ENCODE results near the gene NDUFAF8. TPM values are rescaled to one million over a fixed set of nuclear protein-coding genes. Genes with fewer than 3 reads are reported as not detected.

NDUFAF8 gene
- total RNA-seq, 1 experiment from 2014 or later, result 65.0 TPM

DNA sequence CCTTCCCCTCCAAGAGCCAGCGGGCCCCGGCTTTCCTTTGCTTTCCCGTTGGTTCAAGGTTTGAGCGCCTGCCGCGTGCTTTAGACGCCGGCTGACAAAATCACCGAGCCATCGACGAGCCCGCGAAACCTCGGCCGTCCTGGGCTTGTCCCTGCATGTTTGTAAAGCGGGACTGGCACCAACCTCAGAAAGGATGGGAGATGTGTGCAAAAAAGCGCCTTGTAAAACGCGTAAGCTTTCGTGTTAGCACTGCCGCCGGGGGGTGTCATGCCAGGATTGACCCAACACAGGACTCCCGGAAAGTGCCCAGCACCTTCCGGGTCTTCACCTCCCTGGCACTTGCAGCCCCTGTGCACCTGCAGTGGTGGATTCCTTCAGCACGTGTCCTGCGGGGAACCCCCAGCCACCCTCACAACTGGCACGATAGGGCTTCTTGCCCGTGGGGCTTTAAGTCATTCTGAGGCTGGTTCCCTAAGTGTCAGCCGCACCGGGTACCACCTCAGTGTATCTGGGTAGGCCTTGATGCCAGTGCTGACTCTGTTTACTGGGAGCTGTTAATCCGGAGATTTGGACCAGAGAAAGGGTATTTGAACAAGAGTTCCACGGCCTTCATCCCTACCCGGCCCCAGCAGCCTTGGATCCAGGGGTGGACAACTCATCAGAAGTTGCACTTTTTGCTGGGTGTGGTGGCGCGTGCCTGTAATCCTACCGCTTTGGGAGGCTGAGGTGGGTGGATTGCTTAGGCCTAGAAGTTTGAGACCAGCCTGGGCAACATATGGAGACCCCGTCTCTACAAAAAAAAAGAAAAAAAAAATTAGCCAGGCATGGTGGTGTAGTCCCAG is 817 bp downstream of the NDUFAF8 start:
- peaks cover 51% of the 10 kb centered on the region for H3K36me3 Mint-ChIP-seq (ENCODE audit: insufficient read depth, unreplicated experiment)
- Histone ChIP-seq H3K27me3 (replicated peaks; ENCODE audit: control insufficient read depth, insufficient read depth, low read length) (no peaks in the 10 kb centered on the region), H3K36me3 (ENCODE audit: control insufficient read depth, insufficient read depth, low read length) (no peaks in the 10 kb centered on the region), H3K9me3 (no peaks in the 10 kb centered on the region), H3K4me1 (peaks cover 18% of the 10 kb centered on the region), H3K4me3 (ENCODE audit: low read depth, low read length) (peak overlapping the region; percentile 87)
- ChIA-PET CTCF (interaction anchor here (0.7 to 1.5 kb wide), 6 partner anchors 17 to 245 kb away, joined by 3 to 11 read pairs (median 3); partner anchors contain the start of genes BAHCC1 and CEP131), POLR2A (interaction anchor here (0.6 to 1.5 kb wide), 6 partner anchors 17 to 272 kb away, joined by 3 to 34 read pairs (median 4); partner anchors contain the start of genes ACTG1, BAHCC1 and CEP131)
- intact Hi-C loops (cut with micrococcal nuclease; ENCODE audit: unreplicated experiment), result loop anchor here (1.0 to 2.0 kb wide), 3 partner anchors 17 to 107 kb away; no protein-coding TSS in a partner anchor
- no peak for DNase-seq
- H3K9me3 Mint-ChIP-seq (ENCODE audit: unreplicated experiment), result no peaks in the 10 kb centered on the region
- no peaks in the 10 kb centered on the region for H3K27me3 Mint-ChIP-seq (ENCODE audit: insufficient read depth, unreplicated experiment)
- peak overlapping the region; percentile 71 for H3K27ac Mint-ChIP-seq (ENCODE audit: unreplicated experiment)
- peaks cover 12% of the 10 kb centered on the region for H3K4me1 Mint-ChIP-seq (ENCODE audit: low read depth, unreplicated experiment)
- TF ChIP-seq, protein P1, sequence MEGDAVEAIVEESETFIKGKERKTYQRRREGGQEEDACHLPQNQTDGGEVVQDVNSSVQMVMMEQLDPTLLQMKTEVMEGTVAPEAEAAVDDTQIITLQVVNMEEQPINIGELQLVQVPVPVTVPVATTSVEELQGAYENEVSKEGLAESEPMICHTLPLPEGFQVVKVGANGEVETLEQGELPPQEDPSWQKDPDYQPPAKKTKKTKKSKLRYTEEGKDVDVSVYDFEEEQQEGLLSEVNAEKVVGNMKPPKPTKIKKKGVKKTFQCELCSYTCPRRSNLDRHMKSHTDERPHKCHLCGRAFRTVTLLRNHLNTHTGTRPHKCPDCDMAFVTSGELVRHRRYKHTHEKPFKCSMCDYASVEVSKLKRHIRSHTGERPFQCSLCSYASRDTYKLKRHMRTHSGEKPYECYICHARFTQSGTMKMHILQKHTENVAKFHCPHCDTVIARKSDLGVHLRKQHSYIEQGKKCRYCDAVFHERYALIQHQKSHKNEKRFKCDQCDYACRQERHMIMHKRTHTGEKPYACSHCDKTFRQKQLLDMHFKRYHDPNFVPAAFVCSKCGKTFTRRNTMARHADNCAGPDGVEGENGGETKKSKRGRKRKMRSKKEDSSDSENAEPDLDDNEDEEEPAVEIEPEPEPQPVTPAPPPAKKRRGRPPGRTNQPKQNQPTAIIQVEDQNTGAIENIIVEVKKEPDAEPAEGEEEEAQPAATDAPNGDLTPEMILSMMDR (IDR thresholded peaks at IDR 0.05; ENCODE audit: insufficient read depth in 1 of 2, low read depth in 1 of 2, low read length in 1 of 2, severe bottlenecking in 1 of 2, unreplicated experiment in 1 of 2), result no peak
- H3K4me3 Mint-ChIP-seq (ENCODE audit: unreplicated experiment), result peak overlapping the region; percentile 82
- TSS peak; percentile 41 for BruUV-seq (replicated peaks)

DNA sequence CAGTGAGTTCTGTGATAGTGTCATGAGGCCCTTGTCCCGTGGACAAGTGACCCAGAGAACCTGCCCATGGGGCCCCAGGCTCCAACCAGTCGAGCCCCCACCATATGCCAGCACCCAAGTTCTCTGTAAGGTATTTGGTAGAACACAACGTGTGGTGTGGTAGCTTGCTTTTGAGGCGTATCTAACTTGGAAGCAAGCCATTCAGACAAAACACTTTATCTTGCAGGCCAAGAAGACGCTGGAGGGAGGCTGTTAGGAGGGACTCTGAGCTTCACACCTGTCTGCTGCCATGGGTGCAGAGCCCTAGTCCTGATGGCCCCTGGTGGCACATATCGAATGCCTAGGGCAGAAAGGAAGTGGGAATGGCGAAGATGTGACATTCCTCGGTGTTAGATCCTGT is 1.6 kb downstream of the NDUFAF8 start:
- Histone ChIP-seq H3K27me3 (replicated peaks; ENCODE audit: control insufficient read depth, insufficient read depth, low read length) (no peaks in the 10 kb centered on the region), H3K36me3 (ENCODE audit: control insufficient read depth, insufficient read depth, low read length) (no peaks in the 10 kb centered on the region), H3K4me3 (ENCODE audit: low read depth, low read length) (no peak overlapping the region), H3K9me3 (no peaks in the 10 kb centered on the region), H3K4me1 (peaks cover 10% of the 10 kb centered on the region)
- H3K9me3 Mint-ChIP-seq (ENCODE audit: unreplicated experiment), result no peaks in the 10 kb centered on the region
- no TSS peak for BruUV-seq (replicated peaks)
- no peak for DNase-seq
- H3K4me1 Mint-ChIP-seq (ENCODE audit: low read depth, unreplicated experiment), result peaks cover 6% of the 10 kb centered on the region
- H3K27ac Mint-ChIP-seq (ENCODE audit: unreplicated experiment), result no peak overlapping the region
- POLR2A ChIA-PET, result no interaction called here
- TF ChIP-seq, protein P1 (IDR thresholded peaks at IDR 0.05; ENCODE audit: insufficient read depth in 1 of 2, low read depth in 1 of 2, low read length in 1 of 2, severe bottlenecking in 1 of 2, unreplicated experiment in 1 of 2), result no peak
- H3K4me3 Mint-ChIP-seq (ENCODE audit: unreplicated experiment), result peak overlapping the region; percentile 82
- intact Hi-C loops (cut with micrococcal nuclease; ENCODE audit: unreplicated experiment), result no loop called here
- no peaks in the 10 kb centered on the region for H3K27me3 Mint-ChIP-seq (ENCODE audit: insufficient read depth, unreplicated experiment)
- CTCF ChIA-PET, result interaction anchor here (0.6 kb wide), 2 partner anchors 87 to 332 kb away, joined by 3 to 4 read pairs; no protein-coding TSS in a partner anchor
- peaks cover 58% of the 10 kb centered on the region for H3K36me3 Mint-ChIP-seq (ENCODE audit: insufficient read depth, unreplicated experiment)

DNA sequence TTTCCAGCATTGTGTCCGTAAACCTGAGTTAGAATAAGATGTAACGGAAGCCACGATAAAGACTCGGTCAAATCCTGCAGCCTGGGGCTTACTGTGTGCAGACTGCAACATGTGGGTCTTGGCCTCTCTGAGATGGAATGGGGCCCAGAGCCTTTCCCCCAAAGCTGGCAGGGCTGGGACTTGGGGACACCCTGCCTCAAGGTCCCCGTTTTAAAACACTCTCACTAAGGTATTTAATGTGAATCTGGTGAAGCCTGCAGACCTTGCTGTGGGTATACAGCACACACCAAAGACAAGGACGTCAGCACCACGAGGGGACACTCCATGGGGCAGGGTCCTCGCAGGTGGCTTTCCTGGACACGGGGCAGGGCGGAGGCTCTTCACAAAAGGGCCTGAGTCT is 2.1 kb downstream of the NDUFAF8 start:
- H3K27me3 Mint-ChIP-seq (ENCODE audit: insufficient read depth, unreplicated experiment), result no peaks in the 10 kb centered on the region
- intact Hi-C loops (cut with micrococcal nuclease; ENCODE audit: unreplicated experiment), result no loop called here
- no peaks in the 10 kb centered on the region for H3K36me3 ChIP-seq (ENCODE audit: control insufficient read depth, insufficient read depth, low read length)
- POLR2A ChIA-PET, result no interaction called here
- H3K27me3 ChIP-seq (replicated peaks; ENCODE audit: control insufficient read depth, insufficient read depth, low read length), result no peaks in the 10 kb centered on the region
- peak overlapping the region; percentile 42 for H3K4me3 Mint-ChIP-seq (ENCODE audit: unreplicated experiment)
- H3K4me1 ChIP-seq, result peaks cover 6% of the 10 kb centered on the region
- H3K9me3 ChIP-seq, result no peaks in the 10 kb centered on the region
- H3K4me3 ChIP-seq (ENCODE audit: low read depth, low read length), result no peak overlapping the region
- TF ChIP-seq, protein P1 (IDR thresholded peaks at IDR 0.05; ENCODE audit: insufficient read depth in 1 of 2, low read depth in 1 of 2, low read length in 1 of 2, severe bottlenecking in 1 of 2, unreplicated experiment in 1 of 2), result no peak
- H3K9me3 Mint-ChIP-seq (ENCODE audit: unreplicated experiment), result no peaks in the 10 kb centered on the region
- BruUV-seq (replicated peaks), result no TSS peak
- no peak overlapping the region for H3K27ac Mint-ChIP-seq (ENCODE audit: unreplicated experiment)
- peaks cover 63% of the 10 kb centered on the region for H3K36me3 Mint-ChIP-seq (ENCODE audit: insufficient read depth, unreplicated experiment)
- DNase-seq, result no peak
- CTCF ChIA-PET, result interaction anchor here (0.6 kb wide), 2 partner anchors 88 to 332 kb away, joined by 3 to 4 read pairs; no protein-coding TSS in a partner anchor
- peaks cover 6% of the 10 kb centered on the region for H3K4me1 Mint-ChIP-seq (ENCODE audit: low read depth, unreplicated experiment)
